Stimulated activated CD4-positive, alpha-beta T cell treated with anti-CD3 and anti-CD28 coated beads, Interleukin-15, amount 100 ng/mL, for 48 hours (primary cell): ENCODE measurements around the gene UCK2.
"Not testable (repeated sequence)": the region's sequence is repeated elsewhere in the genome, so short reads cannot be mapped to it uniquely, and the experiment has no call there.

Experiments used
- DNase-seq, 2 donors: peaks; one replicate each; pipeline ENCODE4 v3.0.0-alpha.2; 2020; ENCODE audit warnings: low read depth in 2 of 2

Gene UCK2

GRCh38 chr1:165827268-165828102 is at the start of gene UCK2:
Gene UCK2 (plus strand): TSS chr1:165827614. CDS start chr1:165827834, 220 bp downstream.
- peak; percentile 53 to 67 for DNase-seq

DNA sequence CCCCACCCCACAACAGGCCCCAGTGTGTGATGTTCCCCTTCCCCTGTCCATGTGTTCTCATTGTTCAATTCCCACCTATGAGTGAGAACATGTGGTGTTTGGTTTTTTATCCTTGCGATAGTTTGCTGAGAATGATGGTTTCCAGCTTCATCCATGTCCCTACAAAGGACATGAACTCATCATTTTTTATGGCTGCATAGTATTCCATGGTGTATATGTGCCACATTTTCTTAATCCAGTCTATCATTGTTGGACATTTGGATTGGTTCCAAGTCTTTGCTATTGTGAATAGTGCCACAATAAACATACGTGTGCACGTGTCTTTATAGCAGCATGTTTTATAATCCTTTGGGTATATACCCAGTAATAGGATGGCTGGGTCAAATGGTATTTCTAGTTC is 49.2 kb upstream of the UCK2 start:
- not testable (repeated sequence) for DNase-seq

- not testable (repeated sequence) for DNase-seq
Measured at GRCh38 chr1:165783519-165783918, 43.9 kb upstream of the UCK2 start.

GRCh38 chr1:165787741-165788140 is 39.7 kb upstream of the UCK2 start:
- DNase-seq, result no peak

- DNase-seq, result no peak
Measured at GRCh38 chr1:165793951-165794350, 33.5 kb upstream of the UCK2 start.

- no peak for DNase-seq
Measured at GRCh38 chr1:165795894-165796293, 31.5 kb upstream of the UCK2 start.

DNA sequence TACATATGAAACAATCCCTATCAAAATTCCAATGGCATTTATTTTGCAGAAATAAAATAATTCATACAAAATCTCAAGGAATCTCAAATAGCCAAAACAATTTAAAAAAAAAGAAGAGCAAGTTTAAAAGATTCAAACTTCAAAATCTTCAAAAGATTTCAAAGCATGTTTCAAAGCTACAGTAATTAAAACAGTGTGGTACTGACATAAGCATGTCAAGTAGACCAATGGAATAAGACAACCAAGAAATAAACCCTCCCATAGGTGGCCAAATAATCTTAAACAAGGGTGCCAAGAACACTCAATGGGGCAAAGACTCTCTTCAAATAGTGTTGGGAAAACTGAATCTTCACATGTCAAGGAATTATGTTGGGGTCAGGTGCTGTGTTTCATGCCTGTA is 28.0 kb upstream of the UCK2 start:
- no peak for DNase-seq

DNA sequence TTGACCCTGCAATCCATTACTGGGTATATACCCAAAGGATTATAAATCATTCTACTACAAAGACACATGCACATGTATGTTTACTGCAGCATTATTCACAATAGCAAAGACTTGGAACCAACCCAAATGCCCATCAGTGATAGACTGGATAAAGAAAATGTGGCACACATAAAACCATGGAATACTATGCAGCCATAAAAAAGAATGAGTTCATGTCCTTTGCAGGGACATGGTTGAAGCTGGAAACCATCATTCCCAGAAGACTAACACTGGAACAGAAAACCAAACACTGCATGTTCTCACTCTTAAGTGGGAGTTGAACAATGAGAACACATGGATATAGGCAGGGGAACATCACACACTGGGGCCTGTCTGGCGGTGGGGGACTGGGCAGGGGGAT is 22.9 kb upstream of the UCK2 start:
- DNase-seq, result not testable (repeated sequence)

DNA sequence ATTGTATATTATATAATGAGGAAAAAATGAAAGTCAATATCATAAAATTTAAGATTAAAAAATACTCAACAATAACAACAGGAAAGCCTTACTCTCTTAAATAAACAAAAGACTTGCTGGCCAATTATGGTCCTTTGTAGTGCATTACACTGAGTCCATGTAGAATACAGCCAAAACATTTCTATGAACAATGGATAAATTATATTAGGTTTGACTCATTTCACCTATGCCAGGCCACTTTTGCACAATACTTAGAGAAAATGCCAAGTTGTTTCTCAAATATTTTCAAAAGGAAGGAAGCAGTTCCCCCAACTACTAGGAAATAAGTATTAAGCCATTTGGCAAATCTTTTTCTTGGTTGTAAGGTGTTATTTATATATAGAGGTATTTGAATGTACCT is 19.8 kb upstream of the UCK2 start:
- no peak for DNase-seq

DNA sequence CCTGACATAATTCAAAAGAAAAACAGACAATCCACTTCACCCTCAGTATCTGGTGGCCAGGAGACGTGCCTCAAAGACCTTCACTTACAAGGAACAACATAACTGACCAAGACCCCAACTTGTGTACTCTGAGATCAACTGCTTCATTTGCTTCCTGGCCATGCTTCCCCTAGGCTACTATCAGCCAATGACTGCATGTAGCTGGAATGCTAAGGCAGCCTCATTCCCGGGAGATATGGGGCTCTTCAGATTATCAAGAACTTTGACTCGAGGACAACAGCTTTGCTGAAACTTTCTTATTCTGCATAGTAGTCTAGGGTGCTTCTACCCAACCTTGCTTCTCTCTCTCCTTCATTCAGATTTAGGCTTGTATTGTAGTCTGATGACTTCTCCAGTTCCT is 11.7 kb upstream of the UCK2 start:
- no peak for DNase-seq

- no peak for DNase-seq
Measured at GRCh38 chr1:165816157-165816556, 11.3 kb upstream of the UCK2 start.

- DNase-seq, result no peak
Measured at GRCh38 chr1:165816826-165817497, 10.5 kb upstream of the UCK2 start.

- no peak for DNase-seq
Measured at GRCh38 chr1:165823552-165824268, 3.7 kb upstream of the UCK2 start.

DNA sequence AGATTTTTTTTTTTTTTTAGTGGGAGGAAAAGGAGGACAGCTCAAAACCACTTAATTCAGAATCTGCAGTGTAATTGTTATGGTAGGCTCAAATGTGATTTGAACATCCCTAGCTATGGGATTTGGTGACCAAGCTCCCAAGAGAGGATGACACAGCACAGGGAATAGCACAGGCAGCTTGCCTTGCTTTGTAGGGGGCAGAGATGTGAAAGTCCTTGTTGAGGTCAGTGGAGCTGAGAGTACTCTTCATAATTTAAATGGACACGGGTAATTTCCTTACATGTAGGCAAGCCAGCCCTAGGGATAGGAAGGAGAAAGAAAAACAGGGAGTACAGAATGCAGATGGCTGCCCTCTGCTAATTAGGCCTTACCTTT is 3.2 kb upstream of the UCK2 start:
- no peak for DNase-seq

- DNase-seq, result no peak
Measured at GRCh38 chr1:165826565-165827267, 698 bp upstream of the UCK2 start.

GRCh38 chr1:165828103-165828668 is 772 bp downstream of the UCK2 start:
- peak; percentile 32 to 37 for DNase-seq

DNA sequence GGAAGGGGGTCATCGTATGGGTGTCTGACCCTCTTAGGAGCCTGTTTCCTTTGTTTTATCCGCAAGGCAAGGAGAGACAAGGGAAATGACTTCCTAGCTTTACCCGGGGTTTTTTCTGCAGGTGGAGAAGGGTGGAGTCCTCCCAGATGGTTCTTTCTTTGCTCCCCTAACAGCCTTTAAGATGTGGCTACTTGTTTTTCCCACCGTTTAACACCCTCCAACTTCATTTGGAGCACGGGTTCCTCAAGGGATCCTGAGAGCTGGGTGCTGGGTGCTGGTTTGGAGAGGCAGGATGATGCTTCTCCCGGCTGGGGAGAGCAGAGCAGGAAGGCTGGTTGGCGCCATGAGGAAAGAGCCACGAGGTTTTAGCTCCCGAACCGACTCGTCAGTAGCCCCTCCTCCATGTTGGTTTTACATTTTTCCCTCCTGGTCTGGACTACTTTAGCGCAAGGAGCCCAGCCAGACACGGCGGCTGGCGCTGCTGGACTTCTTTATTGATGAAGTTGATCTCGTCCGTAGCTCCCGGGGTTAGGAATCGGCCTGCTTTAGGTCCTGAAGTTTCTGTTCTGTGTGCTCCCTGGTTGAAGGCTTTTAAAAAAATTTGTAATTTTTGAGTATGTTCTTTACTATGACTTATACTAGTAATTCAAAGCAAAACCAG is 1.4 kb downstream of the UCK2 start:
- no peak for DNase-seq

GRCh38 chr1:165829888-165830287 is 2.5 kb downstream of the UCK2 start:
- no peak for DNase-seq

GRCh38 chr1:165831146-165831545 is 3.7 kb downstream of the UCK2 start:
- DNase-seq, result no peak

DNA sequence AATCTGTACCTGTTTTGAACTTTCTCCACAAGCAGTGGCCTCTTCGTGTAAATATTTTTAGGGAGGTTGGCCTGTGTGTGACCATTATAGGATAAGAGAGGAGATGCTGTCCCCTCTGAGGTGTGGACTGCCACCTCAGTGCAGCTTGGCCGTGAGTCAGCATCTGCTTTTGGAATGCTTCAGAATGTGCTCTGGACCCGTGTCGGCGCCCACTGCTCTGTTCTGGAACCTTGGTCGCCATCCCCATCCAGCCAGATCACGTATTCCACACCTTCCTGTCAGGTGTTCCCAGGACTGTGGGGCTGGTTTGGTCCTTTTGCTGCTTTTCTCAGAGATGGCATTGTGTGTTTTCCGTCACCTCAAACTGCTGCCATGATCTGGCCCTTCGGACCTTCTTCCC is 5.5 kb downstream of the UCK2 start:
- DNase-seq, result no peak

GRCh38 chr1:165833358-165833757 is 5.9 kb downstream of the UCK2 start:
- no peak for DNase-seq
